T-helper 1 cell treated with Interleukin-12 subunit alpha and Interleukin-12 subunit beta and Interleukin-4 antibody, amounts not matched to agents 30 μg/mL and 1 μg/mL, for 36 hours (primary cell): Measurements from ENCODE around the gene CASKIN1.
A peak's percentile ranks its signal among the peaks of the same experiment; 100 is the strongest.

Experiments
- H3K27ac Mint-ChIP-seq: one replicate; pipeline ENCODE4 v1.8.0; 2021; ENCODE audit warnings: mild to moderate bottlenecking, mixed read lengths
- H3K27me3 Mint-ChIP-seq: one replicate; pipeline ENCODE4 v1.8.0; 2021; ENCODE audit warnings: low read depth, mixed read lengths
- H3K36me3 Mint-ChIP-seq: one replicate; pipeline ENCODE4 v1.8.0; 2021; ENCODE audit warnings: low read depth, mixed read lengths
- H3K4me1 Mint-ChIP-seq: one replicate; pipeline ENCODE4 v1.8.0; 2021; ENCODE audit warnings: low read depth, mixed read lengths
- H3K4me3 Mint-ChIP-seq: one replicate; pipeline ENCODE4 v1.8.0; 2021; ENCODE audit warnings: mild to moderate bottlenecking, moderate library complexity, mixed read lengths
- H3K9me3 Mint-ChIP-seq: one replicate; pipeline ENCODE4 v1.8.0; 2021; ENCODE audit warnings: mixed read lengths

CASKIN1 gene

GRCh38 chr16:2157480-2158261 is 38.7 kb downstream of the CASKIN1 start:
- Mint-ChIP-seq H3K4me3 (peak overlapping the region; percentile 99), H3K27me3 (no peaks in the 10 kb centered on the region), H3K4me1 (peaks cover 28% of the 10 kb centered on the region), H3K9me3 (no peaks in the 10 kb centered on the region), H3K36me3 (peaks cover 25% of the 10 kb centered on the region), H3K27ac (peak overlapping the region; percentile 15)

GRCh38 chr16:2156849-2157224 is 39.6 kb downstream of the CASKIN1 start:
- Mint-ChIP-seq H3K27me3 (no peaks in the 10 kb centered on the region), H3K4me3 (peak overlapping the region; percentile 99), H3K4me1 (peaks cover 28% of the 10 kb centered on the region), H3K36me3 (peaks cover 25% of the 10 kb centered on the region), H3K27ac (peak overlapping the region; percentile 96), H3K9me3 (no peaks in the 10 kb centered on the region)

DNA sequence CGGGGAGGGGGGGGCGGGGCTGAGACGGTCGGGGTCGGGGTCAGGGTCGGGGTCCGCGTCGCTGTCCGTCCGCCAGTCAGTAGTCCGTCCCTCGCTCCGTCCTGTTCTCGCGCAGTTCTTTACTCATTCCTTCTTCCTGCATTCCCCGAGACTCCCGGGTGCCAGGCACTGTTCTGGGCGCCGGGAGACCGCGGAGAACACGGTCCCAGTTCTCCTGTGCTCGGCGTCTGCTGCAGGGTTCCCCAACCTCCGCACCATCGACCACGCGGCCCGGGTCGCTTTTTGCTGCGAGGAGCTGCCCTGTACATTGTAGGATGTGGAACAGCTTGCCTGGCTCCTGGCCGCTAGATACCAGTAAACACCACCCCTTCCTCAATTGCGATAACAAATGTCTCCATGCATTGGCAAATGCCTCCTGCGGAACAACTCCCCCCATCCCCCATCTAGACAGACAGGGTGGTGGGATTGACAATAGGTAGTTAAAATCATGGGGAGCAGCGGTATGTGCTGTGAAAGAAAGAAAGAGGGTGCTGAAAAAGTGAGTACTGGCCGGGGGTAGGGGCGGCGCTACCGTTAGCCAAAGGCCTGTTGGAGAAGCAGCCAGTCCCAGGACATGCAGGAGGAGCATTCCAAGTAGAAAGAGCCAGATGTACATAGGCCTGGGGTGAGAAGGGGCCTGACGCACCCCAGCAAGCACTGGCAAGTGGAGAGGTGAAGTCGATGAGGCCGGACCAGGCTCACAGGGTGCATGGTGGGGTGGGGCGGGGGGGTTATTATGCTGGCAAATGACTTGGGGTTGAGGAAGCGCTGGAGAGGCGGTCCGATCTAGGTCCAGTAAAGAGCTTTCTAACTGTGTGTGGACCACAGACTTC is 40.2 kb downstream of the CASKIN1 start:
- Mint-ChIP-seq H3K27ac (peak overlapping the region; percentile 96), H3K36me3 (peaks cover 27% of the 10 kb centered on the region), H3K9me3 (no peaks in the 10 kb centered on the region), H3K4me3 (peak overlapping the region; percentile 99), H3K27me3 (no peaks in the 10 kb centered on the region), H3K4me1 (peaks cover 28% of the 10 kb centered on the region)

DNA sequence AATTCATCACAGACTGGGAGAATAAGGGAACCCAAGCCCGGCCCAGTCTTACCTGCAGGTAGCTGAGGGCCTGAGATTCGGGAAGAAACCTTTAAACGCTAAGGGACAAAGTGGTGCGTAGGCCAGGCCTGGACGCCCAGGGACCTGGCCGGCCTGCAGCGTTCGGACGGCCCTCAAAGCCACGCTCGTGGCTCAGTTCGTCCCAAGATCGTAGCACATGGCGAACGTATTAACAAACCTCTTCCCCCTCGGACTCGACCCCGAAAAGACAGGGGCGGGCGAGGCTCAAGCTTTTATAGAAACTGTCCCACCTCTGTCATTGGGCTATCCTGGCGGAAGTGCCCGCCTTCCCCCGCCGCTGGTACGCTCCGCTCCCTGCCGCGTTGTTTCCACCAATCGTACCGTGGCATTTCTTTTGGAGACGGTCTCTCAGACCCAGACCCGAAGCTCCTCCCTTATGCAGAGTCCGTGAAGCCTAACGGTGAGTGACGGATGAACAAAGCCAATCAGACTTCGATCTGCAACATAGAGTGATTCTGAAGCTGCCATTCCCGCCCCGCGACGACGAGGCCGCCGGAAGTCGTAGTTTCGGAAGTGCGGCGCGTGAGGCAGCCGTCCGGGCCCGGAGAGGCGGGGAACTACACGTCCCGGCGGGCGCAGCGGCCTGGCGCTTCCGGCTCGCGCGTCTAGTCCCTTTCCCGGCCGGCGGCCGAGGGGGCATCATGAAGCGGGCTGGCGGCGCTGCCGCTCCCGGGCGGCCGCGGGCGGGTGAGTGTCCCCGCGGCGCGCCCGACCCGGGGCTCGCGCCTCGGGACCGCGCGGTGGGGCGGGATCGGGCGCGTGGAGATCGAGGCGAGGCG is 41.1 kb downstream of the CASKIN1 start, which contains the start of gene TRAF7:
TSS of gene TRAF7 (plus strand) at position 692 of the 860 bp plus-strand sequence. CDS start 8,139 bp downstream, outside the sequence.
- H3K36me3 Mint-ChIP-seq: peaks cover 29% of the 10 kb centered on the region
- no peaks in the 10 kb centered on the region for H3K27me3 Mint-ChIP-seq
- H3K9me3 Mint-ChIP-seq: no peaks in the 10 kb centered on the region
- peaks cover 28% of the 10 kb centered on the region for H3K4me1 Mint-ChIP-seq
- peak within 1 kb of the TSS; percentile 96 for H3K27ac Mint-ChIP-seq
- H3K4me3 Mint-ChIP-seq: peak within 1 kb of the TSS; percentile 99

DNA sequence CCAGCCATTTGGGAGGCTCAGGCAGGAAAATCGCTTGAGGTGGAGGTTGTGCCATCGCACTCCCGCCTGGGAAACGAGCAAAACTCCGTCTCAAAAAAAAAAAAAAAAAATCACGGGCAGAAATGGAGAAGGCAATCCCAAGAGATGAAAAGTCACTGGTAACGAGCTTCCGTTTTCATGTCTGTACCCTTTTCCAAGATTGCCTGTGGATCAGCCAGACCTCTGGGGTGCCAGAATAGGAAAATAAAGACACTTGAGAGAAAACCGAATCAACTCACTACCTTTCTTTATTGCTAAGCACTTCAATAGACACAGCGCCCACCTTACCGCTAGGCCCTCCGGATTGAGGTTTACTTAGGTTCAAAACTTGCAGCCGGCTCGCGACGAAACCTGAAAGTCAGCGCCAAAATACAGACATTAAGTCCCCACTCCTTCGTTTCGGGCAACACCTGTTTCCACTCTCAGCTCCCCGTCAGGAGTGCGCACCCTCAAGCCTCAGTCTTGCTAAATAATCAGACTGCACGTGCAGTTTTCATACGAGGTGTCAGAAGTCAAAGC is 41.8 kb downstream of the CASKIN1 start:
- Mint-ChIP-seq H3K36me3 (peaks cover 29% of the 10 kb centered on the region), H3K4me1 (peaks cover 28% of the 10 kb centered on the region), H3K9me3 (no peaks in the 10 kb centered on the region), H3K4me3 (peak overlapping the region; percentile 89), H3K27me3 (no peaks in the 10 kb centered on the region), H3K27ac (peak overlapping the region; percentile 80)

DNA sequence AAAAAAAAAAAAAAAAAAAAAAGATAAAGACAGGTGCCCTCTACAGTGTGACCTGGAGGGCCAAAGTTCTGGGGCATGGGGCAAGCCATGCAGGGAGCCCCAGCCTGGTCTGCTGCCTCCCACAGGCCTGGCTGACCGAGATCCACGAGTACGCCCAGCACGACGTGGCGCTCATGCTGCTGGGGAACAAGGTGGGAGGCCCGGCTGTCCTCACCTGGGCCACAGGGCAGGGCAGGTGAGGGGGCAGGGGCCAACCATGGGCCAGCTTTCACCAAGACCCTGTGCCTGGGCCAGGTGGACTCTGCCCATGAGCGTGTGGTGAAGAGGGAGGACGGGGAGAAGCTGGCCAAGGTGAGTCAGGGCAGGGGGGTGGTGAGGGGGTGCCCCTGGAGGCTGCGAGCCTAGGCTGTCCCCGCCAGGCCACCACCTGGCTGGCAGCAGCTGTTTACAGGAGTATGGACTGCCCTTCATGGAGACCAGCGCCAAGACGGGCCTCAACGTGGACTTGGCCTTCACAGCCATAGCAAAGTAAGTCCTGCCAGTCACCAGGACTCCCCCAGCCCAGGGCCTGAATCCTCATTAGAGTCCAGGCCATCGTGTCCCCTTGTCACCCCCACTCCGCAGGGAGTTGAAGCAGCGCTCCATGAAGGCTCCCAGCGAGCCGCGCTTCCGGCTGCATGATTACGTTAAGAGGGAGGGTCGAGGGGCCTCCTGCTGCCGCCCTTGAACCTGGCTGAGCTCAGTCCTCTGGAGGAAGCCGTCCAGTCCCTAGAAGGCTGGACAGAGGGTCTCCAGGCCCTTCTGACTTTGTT is 43.5 kb downstream of the CASKIN1 start:
- Mint-ChIP-seq H3K4me3 (peak overlapping the region; percentile 89), H3K27me3 (no peaks in the 10 kb centered on the region), H3K9me3 (no peaks in the 10 kb centered on the region), H3K4me1 (peaks cover 29% of the 10 kb centered on the region), H3K27ac (no peak overlapping the region), H3K36me3 (peaks cover 29% of the 10 kb centered on the region)

- Mint-ChIP-seq H3K27me3 (no peaks in the 10 kb centered on the region), H3K4me3 (peak overlapping the region; percentile 34), H3K9me3 (no peaks in the 10 kb centered on the region), H3K27ac (no peak overlapping the region), H3K4me1 (peaks cover 17% of the 10 kb centered on the region), H3K36me3 (peaks cover 29% of the 10 kb centered on the region)
These were observed 45.0 kb downstream of the CASKIN1 start for GRCh38 chr16:2151188-2152091.

DNA sequence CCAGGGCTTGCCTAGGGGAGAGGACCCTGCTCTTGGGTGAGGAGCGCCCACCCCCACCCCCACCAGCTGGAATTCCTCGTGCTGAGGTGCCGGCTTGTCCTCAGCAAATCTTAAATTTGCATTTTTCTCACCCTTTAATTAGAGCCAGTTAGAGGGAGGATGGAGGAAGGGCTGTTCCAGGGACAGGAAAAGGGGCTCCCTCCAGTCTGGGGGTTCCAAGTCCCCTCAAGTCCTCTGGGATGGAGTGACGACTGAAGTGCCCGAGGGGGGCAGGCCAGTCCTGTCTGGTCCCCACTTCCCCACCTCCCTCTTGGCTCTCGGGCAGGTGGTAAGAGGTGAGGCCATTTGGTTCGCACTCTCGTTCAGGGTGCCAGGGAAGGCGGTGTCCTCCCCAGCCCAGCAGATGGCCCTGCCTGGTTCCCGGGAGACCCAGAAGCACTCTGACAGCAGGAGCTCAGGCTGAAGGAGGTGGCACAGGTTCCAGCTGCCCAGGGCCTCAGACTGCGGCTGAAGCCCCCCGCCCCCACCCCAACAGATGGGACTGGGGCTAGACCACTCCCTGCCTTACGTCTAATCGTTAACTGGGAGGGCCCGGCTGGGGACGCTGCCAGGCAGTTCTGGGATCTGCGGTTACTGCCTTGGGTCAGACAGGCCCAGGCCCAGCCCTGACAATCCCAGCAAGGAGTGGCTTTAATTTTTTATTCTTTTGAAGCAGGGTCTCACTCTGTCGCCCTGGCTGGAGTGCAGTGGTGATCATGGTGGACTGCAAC is 45.8 kb downstream of the CASKIN1 start:
- H3K9me3 Mint-ChIP-seq: no peaks in the 10 kb centered on the region
- no peaks in the 10 kb centered on the region for H3K27me3 Mint-ChIP-seq
- no peak overlapping the region for H3K27ac Mint-ChIP-seq
- peak overlapping the region; percentile 34 for H3K4me3 Mint-ChIP-seq
- H3K36me3 Mint-ChIP-seq: peaks cover 24% of the 10 kb centered on the region
- H3K4me1 Mint-ChIP-seq: peaks cover 13% of the 10 kb centered on the region

- Mint-ChIP-seq H3K9me3 (no peaks in the 10 kb centered on the region), H3K27me3 (no peaks in the 10 kb centered on the region), H3K27ac (no peak overlapping the region), H3K4me1 (peaks cover 10% of the 10 kb centered on the region), H3K4me3 (peak overlapping the region; percentile 40), H3K36me3 (peaks cover 20% of the 10 kb centered on the region)
These were observed 46.6 kb downstream of the CASKIN1 start for GRCh38 chr16:2149630-2150417.

DNA sequence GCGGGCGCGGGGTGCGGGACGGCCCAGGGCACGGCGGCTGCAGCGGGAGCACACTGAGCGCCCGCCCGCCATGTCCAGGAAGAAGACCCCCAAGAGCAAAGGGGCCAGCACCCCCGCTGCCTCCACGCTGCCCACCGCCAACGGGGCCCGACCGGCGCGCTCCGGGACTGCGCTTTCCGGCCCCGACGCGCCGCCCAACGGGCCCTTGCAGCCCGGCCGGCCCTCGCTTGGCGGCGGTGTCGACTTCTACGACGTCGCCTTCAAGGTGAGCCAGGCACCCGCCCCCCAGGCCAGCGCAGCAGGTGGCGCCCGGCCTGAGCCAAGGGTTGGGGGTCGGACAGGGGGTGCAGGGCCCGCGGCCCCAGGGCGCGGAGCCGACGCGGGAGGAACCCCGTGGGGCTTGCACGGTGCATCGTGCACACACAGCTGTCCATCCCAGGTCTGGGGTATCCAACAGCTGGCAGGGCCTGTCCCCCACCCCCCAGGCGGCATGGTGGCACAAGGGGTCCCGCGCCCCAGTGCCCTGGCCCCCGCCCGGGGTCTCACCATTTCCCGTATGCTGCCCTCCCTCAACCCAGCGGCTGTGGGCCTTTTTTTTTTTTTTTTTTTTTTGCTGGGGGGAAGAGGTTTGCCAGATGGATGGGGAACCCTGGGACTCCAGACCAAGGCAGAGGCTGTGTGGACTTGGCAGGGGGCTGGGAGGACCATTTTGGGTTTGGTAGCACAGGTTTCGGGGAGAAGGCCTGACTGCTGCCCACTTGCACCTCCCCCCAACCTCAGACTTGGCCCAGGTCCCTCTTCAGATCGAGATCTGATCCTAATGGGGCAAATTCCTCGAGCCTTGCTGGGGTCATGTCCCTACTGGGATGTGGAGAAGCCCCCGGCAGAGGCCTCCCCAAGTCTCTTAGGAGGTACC is 47.4 kb downstream of the CASKIN1 start:
- no peaks in the 10 kb centered on the region for H3K27me3 Mint-ChIP-seq
- peaks cover 12% of the 10 kb centered on the region for H3K36me3 Mint-ChIP-seq
- H3K27ac Mint-ChIP-seq: no peak overlapping the region
- H3K4me1 Mint-ChIP-seq: peaks cover 4% of the 10 kb centered on the region
- no peaks in the 10 kb centered on the region for H3K9me3 Mint-ChIP-seq
- H3K4me3 Mint-ChIP-seq: peak overlapping the region; percentile 46
